ENCODE measurements around the gene INPPL1.

Gene INPPL1

GRCh38 chr11:72235351-72236057 lies 10.9 kb downstream of the INPPL1 start:
- FAIRE-seq (no peak), DNase-seq (ENCODE audit: insufficient read length) (no peak)
- peak; percentile 22; the same call in 1 of the 2 replicates for TF ChIP-seq POLR2A (IDR thresholded peaks at IDR 0.05; ENCODE audit: low read depth, low read length)
- TF ChIP-seq POLR2AphosphoS5 (IDR thresholded peaks at IDR 0.05; ENCODE audit: low read depth, low read length): no peak

GRCh38 chr11:72236083-72236697 lies 11.6 kb downstream of the INPPL1 start:
- DNase-seq (ENCODE audit: insufficient read length): no peak
- TF ChIP-seq POLR2A (IDR thresholded peaks at IDR 0.05; ENCODE audit: low read depth, low read length): no peak
- no peak for TF ChIP-seq TAF1 (IDR thresholded peaks at IDR 0.05; ENCODE audit: borderline replicate concordance, low read depth, low read length)
- TF ChIP-seq POLR2AphosphoS5 (IDR thresholded peaks at IDR 0.05; ENCODE audit: low read depth, low read length): no peak
- no peak for FAIRE-seq

GRCh38 chr11:72236774-72237111 lies 12.2 kb downstream of the INPPL1 start:
- DNase-seq (ENCODE audit: insufficient read length) (no peak), FAIRE-seq (no peak)
- TF ChIP-seq POLR2AphosphoS5 (IDR thresholded peaks at IDR 0.05; ENCODE audit: low read depth, low read length) (no peak), POLR2A (IDR thresholded peaks at IDR 0.05; ENCODE audit: low read depth, low read length) (no peak), TAF1 (IDR thresholded peaks at IDR 0.05; ENCODE audit: borderline replicate concordance, low read depth, low read length) (no peak)

GRCh38 chr11:72237112-72237931 lies 12.8 kb downstream of the INPPL1 start:
- peak; percentile 42; the same call in 1 of the 2 replicates for TF ChIP-seq POLR2AphosphoS5 (IDR thresholded peaks at IDR 0.05; ENCODE audit: low read depth, low read length)
- no peak for TF ChIP-seq TAF1 (IDR thresholded peaks at IDR 0.05; ENCODE audit: borderline replicate concordance, low read depth, low read length)
- TF ChIP-seq POLR2A (IDR thresholded peaks at IDR 0.05; ENCODE audit: low read depth, low read length): no peak
- FAIRE-seq: no peak
- DNase-seq (ENCODE audit: insufficient read length): no peak

- FAIRE-seq (peak; percentile 85), DNase-seq (ENCODE audit: insufficient read length) (peak; percentile 88)
- no peak for TF ChIP-seq POLR2A (IDR thresholded peaks at IDR 0.05; ENCODE audit: low read depth, low read length)
- TF ChIP-seq TAF1 (IDR thresholded peaks at IDR 0.05; ENCODE audit: borderline replicate concordance, low read depth, low read length): no peak
Observed at GRCh38 chr11:72238040-72238450, 13.5 kb downstream of the INPPL1 start.

GRCh38 chr11:72238492-72239312 lies 14.1 kb downstream of the INPPL1 start:
- no peak for DNase-seq (ENCODE audit: insufficient read length)
- TF ChIP-seq POLR2AphosphoS5 (IDR thresholded peaks at IDR 0.05; ENCODE audit: low read depth, low read length): no peak
- 0 out of 2 replicates have a peak, but pooled peaks have one; percentile 6 for TF ChIP-seq POLR2A (IDR thresholded peaks at IDR 0.05; ENCODE audit: low read depth, low read length)
- FAIRE-seq: no peak

- FAIRE-seq (no peak), DNase-seq (ENCODE audit: insufficient read length) (no peak)
- TF ChIP-seq TAF1 (IDR thresholded peaks at IDR 0.05; ENCODE audit: borderline replicate concordance, low read depth, low read length) (no peak), POLR2AphosphoS5 (IDR thresholded peaks at IDR 0.05; ENCODE audit: low read depth, low read length) (no peak), POLR2A (IDR thresholded peaks at IDR 0.05; ENCODE audit: low read depth, low read length) (peak; percentile 33; the same call in 1 of the 2 replicates)
Observed at GRCh38 chr11:72239313-72239848, 14.8 kb downstream of the INPPL1 start.

- FAIRE-seq: no peak
- no peak for TF ChIP-seq POLR2AphosphoS5 (IDR thresholded peaks at IDR 0.05; ENCODE audit: low read depth, low read length)
- no peak for TF ChIP-seq TAF1 (IDR thresholded peaks at IDR 0.05; ENCODE audit: borderline replicate concordance, low read depth, low read length)
- TF ChIP-seq POLR2A (IDR thresholded peaks at IDR 0.05; ENCODE audit: low read depth, low read length): no peak
- no peak for DNase-seq (ENCODE audit: insufficient read length)
Observed at GRCh38 chr11:72239849-72240460, 15.4 kb downstream of the INPPL1 start.

GRCh38 chr11:72240461-72241290 lies 16.1 kb downstream of the INPPL1 start:
- TF ChIP-seq POLR2AphosphoS5 (IDR thresholded peaks at IDR 0.05; ENCODE audit: low read depth, low read length): no peak
- no peak for TF ChIP-seq TAF1 (IDR thresholded peaks at IDR 0.05; ENCODE audit: borderline replicate concordance, low read depth, low read length)
- no peak for TF ChIP-seq POLR2A (IDR thresholded peaks at IDR 0.05; ENCODE audit: low read depth, low read length)
- FAIRE-seq: no peak
- no peak for DNase-seq (ENCODE audit: insufficient read length)

- DNase-seq (ENCODE audit: insufficient read length) (no peak), FAIRE-seq (no peak)
- no peak for TF ChIP-seq POLR2A (IDR thresholded peaks at IDR 0.05; ENCODE audit: low read depth, low read length)
- no peak for TF ChIP-seq TAF1 (IDR thresholded peaks at IDR 0.05; ENCODE audit: borderline replicate concordance, low read depth, low read length)
- no peak for TF ChIP-seq POLR2AphosphoS5 (IDR thresholded peaks at IDR 0.05; ENCODE audit: low read depth, low read length)
Observed at GRCh38 chr11:72241291-72241781, 16.8 kb downstream of the INPPL1 start.
